Stimulated activated CD4-positive, alpha-beta T cell treated with anti-CD3 and anti-CD28 coated beads, Interleukin-2, amount 100 ng/mL, for 4 hours (primary cell): ENCODE results near the gene NKPD1.
A peak's percentile ranks its signal among the peaks of the same experiment; 100 is the strongest.

ENCODE experiments used
- DNase-seq: peaks from one replicate; pipeline ENCODE4 v3.0.0-alpha.2; 2020; ENCODE audit warnings: low read depth

NKPD1 gene

GRCh38 chr19:45117167-45117594 lies 43.6 kb downstream of the NKPD1 start:
- DNase-seq, result peak; percentile 56

- no peak for DNase-seq
These were observed 44.8 kb downstream of the NKPD1 start for GRCh38 chr19:45115809-45116615.

- DNase-seq, result no peak
These were observed 46.7 kb downstream of the NKPD1 start for GRCh38 chr19:45114116-45114515.

GRCh38 chr19:45113628-45114027 lies 47.2 kb downstream of the NKPD1 start:
- DNase-seq, result no peak

- no peak for DNase-seq
These were observed 48.5 kb downstream of the NKPD1 start for GRCh38 chr19:45112111-45112827.
